ENCODE data around the gene ULK3.
A peak's percentile ranks its signal among the peaks of the same experiment; 100 is the strongest.

ULK3 gene

GRCh38 chr15:74795966-74796625 lies 46.9 kb downstream of the ULK3 start:
- Mint-ChIP-seq H3K27ac (peak overlapping the region; percentile 82), H3K36me3 (ENCODE audit: low read depth) (peaks cover 42% of the 10 kb centered on the region), H3K4me3 (peak overlapping the region; percentile 63), H3K4me1 (ENCODE audit: low read depth) (peaks cover 65% of the 10 kb centered on the region), H3K27me3 (ENCODE audit: low read depth) (no peaks in the 10 kb centered on the region), H3K9me3 (no peaks in the 10 kb centered on the region)

GRCh38 chr15:74794970-74795349 lies 48.0 kb downstream of the ULK3 start:
- H3K27ac Mint-ChIP-seq = peak overlapping the region; percentile 82

GRCh38 chr15:74794248-74794969 lies 48.5 kb downstream of the ULK3 start:
- Mint-ChIP-seq H3K36me3 (ENCODE audit: low read depth) (peaks cover 44% of the 10 kb centered on the region), H3K9me3 (no peaks in the 10 kb centered on the region), H3K4me3 (peak overlapping the region; percentile 65), H3K4me1 (ENCODE audit: low read depth) (peaks cover 69% of the 10 kb centered on the region), H3K27me3 (ENCODE audit: low read depth) (no peaks in the 10 kb centered on the region), H3K27ac (peak overlapping the region; percentile 82)

More at GRCh38 chr15:74794970-74795349, 48.0 kb downstream of the ULK3 start:
- Mint-ChIP-seq H3K9me3 (no peaks in the 10 kb centered on the region), H3K4me1 (ENCODE audit: low read depth) (peaks cover 69% of the 10 kb centered on the region), H3K36me3 (ENCODE audit: low read depth) (peaks cover 43% of the 10 kb centered on the region), H3K27me3 (ENCODE audit: low read depth) (no peaks in the 10 kb centered on the region), H3K4me3 (peak overlapping the region; percentile 65)

- Mint-ChIP-seq H3K36me3 (ENCODE audit: low read depth) (peaks cover 46% of the 10 kb centered on the region), H3K4me3 (peak overlapping the region; percentile 48), H3K4me1 (ENCODE audit: low read depth) (peaks cover 74% of the 10 kb centered on the region), H3K27ac (peak overlapping the region; percentile 73), H3K9me3 (no peaks in the 10 kb centered on the region), H3K27me3 (ENCODE audit: low read depth) (no peaks in the 10 kb centered on the region)
Measured at GRCh38 chr15:74793135-74794028, 49.6 kb downstream of the ULK3 start.

GRCh38 chr15:74792227-74793016 lies 50.5 kb downstream of the ULK3 start:
- no peaks in the 10 kb centered on the region for H3K9me3 Mint-ChIP-seq
- H3K27ac Mint-ChIP-seq = peak overlapping the region; percentile 83
- H3K4me1 Mint-ChIP-seq (ENCODE audit: low read depth) = peaks cover 74% of the 10 kb centered on the region
- no peaks in the 10 kb centered on the region for H3K27me3 Mint-ChIP-seq (ENCODE audit: low read depth)
- peak overlapping the region; percentile 68 for H3K4me3 Mint-ChIP-seq
- H3K36me3 Mint-ChIP-seq (ENCODE audit: low read depth) = peaks cover 50% of the 10 kb centered on the region

GRCh38 chr15:74791667-74792066 lies 51.3 kb downstream of the ULK3 start:
- Mint-ChIP-seq H3K36me3 (ENCODE audit: low read depth) (peaks cover 53% of the 10 kb centered on the region), H3K4me3 (peak overlapping the region; percentile 68), H3K4me1 (ENCODE audit: low read depth) (peaks cover 77% of the 10 kb centered on the region), H3K27ac (peak overlapping the region; percentile 83), H3K27me3 (ENCODE audit: low read depth) (no peaks in the 10 kb centered on the region), H3K9me3 (no peaks in the 10 kb centered on the region)

- no peaks in the 10 kb centered on the region for H3K27me3 Mint-ChIP-seq (ENCODE audit: low read depth)
- peak overlapping the region; percentile 93 for H3K4me3 Mint-ChIP-seq
- H3K36me3 Mint-ChIP-seq (ENCODE audit: low read depth) = peaks cover 51% of the 10 kb centered on the region
- H3K27ac Mint-ChIP-seq = peak overlapping the region; percentile 83
- no peaks in the 10 kb centered on the region for H3K9me3 Mint-ChIP-seq
- peaks cover 73% of the 10 kb centered on the region for H3K4me1 Mint-ChIP-seq (ENCODE audit: low read depth)
Measured at GRCh38 chr15:74791007-74791406, 51.9 kb downstream of the ULK3 start.

GRCh38 chr15:74790080-74790916 lies 52.7 kb downstream of the ULK3 start:
- H3K27me3 Mint-ChIP-seq (ENCODE audit: low read depth) = no peaks in the 10 kb centered on the region
- H3K4me3 Mint-ChIP-seq = peak overlapping the region; percentile 93
- H3K9me3 Mint-ChIP-seq = no peaks in the 10 kb centered on the region
- peaks cover 72% of the 10 kb centered on the region for H3K4me1 Mint-ChIP-seq (ENCODE audit: low read depth)
- H3K36me3 Mint-ChIP-seq (ENCODE audit: low read depth) = peaks cover 53% of the 10 kb centered on the region
- peak overlapping the region; percentile 99 for H3K27ac Mint-ChIP-seq

- Mint-ChIP-seq H3K36me3 (ENCODE audit: low read depth) (peaks cover 54% of the 10 kb centered on the region), H3K4me3 (peak overlapping the region; percentile 93), H3K27me3 (ENCODE audit: low read depth) (no peaks in the 10 kb centered on the region), H3K27ac (peak overlapping the region; percentile 99), H3K9me3 (no peaks in the 10 kb centered on the region), H3K4me1 (ENCODE audit: low read depth) (peaks cover 69% of the 10 kb centered on the region)
Measured at GRCh38 chr15:74789741-74790079, 53.2 kb downstream of the ULK3 start.

GRCh38 chr15:74789171-74789631 lies 53.8 kb downstream of the ULK3 start:
- peaks cover 66% of the 10 kb centered on the region for H3K4me1 Mint-ChIP-seq (ENCODE audit: low read depth)
- H3K9me3 Mint-ChIP-seq = no peaks in the 10 kb centered on the region
- peaks cover 56% of the 10 kb centered on the region for H3K36me3 Mint-ChIP-seq (ENCODE audit: low read depth)
- H3K4me3 Mint-ChIP-seq = peak overlapping the region; percentile 93
- H3K27me3 Mint-ChIP-seq (ENCODE audit: low read depth) = no peaks in the 10 kb centered on the region
- peak overlapping the region; percentile 99 for H3K27ac Mint-ChIP-seq

GRCh38 chr15:74788683-74789151 lies 54.2 kb downstream of the ULK3 start:
- H3K4me3 Mint-ChIP-seq = peak overlapping the region; percentile 93
- H3K4me1 Mint-ChIP-seq (ENCODE audit: low read depth) = peaks cover 64% of the 10 kb centered on the region
- peaks cover 58% of the 10 kb centered on the region for H3K36me3 Mint-ChIP-seq (ENCODE audit: low read depth)
- H3K27me3 Mint-ChIP-seq (ENCODE audit: low read depth) = no peaks in the 10 kb centered on the region
- H3K27ac Mint-ChIP-seq = peak overlapping the region; percentile 99
- no peaks in the 10 kb centered on the region for H3K9me3 Mint-ChIP-seq

- Mint-ChIP-seq H3K27me3 (ENCODE audit: low read depth) (no peaks in the 10 kb centered on the region), H3K9me3 (no peaks in the 10 kb centered on the region), H3K36me3 (ENCODE audit: low read depth) (peaks cover 64% of the 10 kb centered on the region), H3K4me1 (ENCODE audit: low read depth) (peaks cover 59% of the 10 kb centered on the region), H3K27ac (peak overlapping the region; percentile 99), H3K4me3 (peak overlapping the region; percentile 93)
Measured at GRCh38 chr15:74788042-74788682, 54.8 kb downstream of the ULK3 start.
